ENCODE measurements around the gene MPND.

GRCh38 chr19:4327877-4328242 lies 15.5 kb upstream of the MPND start:
- TF ChIP-seq CTCF (conservative IDR thresholded peaks at IDR 0.05) (no peak), ZFX (IDR thresholded peaks at IDR 0.05) (no peak)
